Dendritic cell treated with granulocyte-macrophage colony-stimulating factor and Interleukin-4, amounts not matched to agents 40 ng/mL and 50 ng/mL, for 4 days (primary cell): Measurements from ENCODE around the gene F2RL1.
"Not testable (repeated sequence)": the region's sequence is repeated elsewhere in the genome, so short reads cannot be mapped to it uniquely, and the experiment has no call there.

Source experiments
- H3K27ac Mint-ChIP-seq: one replicate; pipeline ENCODE4 v1.8.0; 2022; ENCODE audit warnings: mild to moderate bottlenecking, mixed read lengths
- H3K27me3 Mint-ChIP-seq: one replicate; pipeline ENCODE4 v1.8.0; 2022; ENCODE audit warnings: mild to moderate bottlenecking, mixed read lengths
- H3K36me3 Mint-ChIP-seq: one replicate; pipeline ENCODE4 v1.8.0; 2022; ENCODE audit warnings: low read depth, mixed read lengths
- H3K4me1 Mint-ChIP-seq: one replicate; pipeline ENCODE4 v1.8.0; 2022; ENCODE audit warnings: low read depth, mixed read lengths
- H3K4me3 Mint-ChIP-seq: one replicate; pipeline ENCODE4 v1.8.0; 2022; ENCODE audit warnings: mild to moderate bottlenecking, moderate library complexity, mixed read lengths
- H3K9me3 Mint-ChIP-seq: one replicate; pipeline ENCODE4 v1.8.0; 2022; ENCODE audit warnings: mixed read lengths
- intact Hi-C: fragments of 100-400 bp; cut with micrococcal nuclease; formaldehyde crosslinking; loops from one replicate; pipeline ENCODE4 v1.15.0; 2022

Gene F2RL1

DNA sequence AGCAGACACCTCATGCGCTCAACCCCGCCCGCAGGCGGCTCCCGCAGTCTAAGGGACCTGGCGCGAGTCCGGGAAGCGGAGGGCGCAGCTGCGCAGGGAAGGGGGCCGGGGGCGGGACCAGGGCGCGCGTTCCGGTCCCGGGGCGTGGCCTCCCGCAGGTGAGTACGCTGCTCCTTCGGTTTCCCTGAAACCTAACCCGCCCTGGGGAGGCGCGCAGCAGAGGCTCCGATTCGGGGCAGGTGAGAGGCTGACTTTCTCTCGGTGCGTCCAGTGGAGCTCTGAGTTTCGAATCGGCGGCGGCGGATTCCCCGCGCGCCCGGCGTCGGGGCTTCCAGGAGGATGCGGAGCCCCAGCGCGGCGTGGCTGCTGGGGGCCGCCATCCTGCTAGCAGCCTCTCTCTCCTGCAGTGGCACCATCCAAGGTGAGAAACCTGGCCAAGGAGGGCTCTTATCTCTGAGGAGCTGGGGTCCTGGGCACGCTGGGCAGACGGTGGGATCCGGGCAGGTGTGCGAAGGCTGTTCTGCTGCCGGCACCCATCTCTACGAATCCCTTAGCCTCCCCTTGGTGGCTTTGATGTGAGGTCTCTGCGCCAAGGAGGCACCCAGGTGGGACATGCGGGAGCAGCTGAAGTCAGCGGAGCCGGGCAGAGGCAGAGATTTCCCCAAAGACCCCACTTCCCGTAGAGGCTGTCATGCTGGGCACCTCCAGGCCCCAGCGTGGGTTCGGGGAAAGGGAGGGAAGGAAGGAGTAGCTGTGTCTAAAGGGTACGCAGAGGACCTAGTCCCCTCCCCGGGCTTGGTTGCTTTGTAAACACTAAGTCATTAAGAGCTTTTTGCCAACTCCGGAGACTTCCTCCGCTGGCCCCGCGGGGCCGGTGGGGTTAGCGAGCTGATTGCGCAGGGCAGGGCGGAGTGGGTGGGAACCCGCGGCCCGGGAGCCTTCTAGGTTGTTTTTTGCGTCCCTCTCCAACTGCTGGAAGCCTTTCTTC lies at the start of gene F2RL1:
Gene F2RL1 (plus strand): TSS at position 187 of the 988 bp plus-strand sequence. CDS start 153 bp downstream, at position 340.
- intact Hi-C loops: no loop called here
- Mint-ChIP-seq H3K36me3 (no peaks in the 10 kb centered on the region), H3K4me3 (peak within 1 kb of the TSS; percentile 74), H3K9me3 (no peaks in the 10 kb centered on the region), H3K27me3 (peaks cover 39% of the 10 kb centered on the region), H3K27ac (peak within 1 kb of the TSS; percentile 69), H3K4me1 (peaks cover 19% of the 10 kb centered on the region)

DNA sequence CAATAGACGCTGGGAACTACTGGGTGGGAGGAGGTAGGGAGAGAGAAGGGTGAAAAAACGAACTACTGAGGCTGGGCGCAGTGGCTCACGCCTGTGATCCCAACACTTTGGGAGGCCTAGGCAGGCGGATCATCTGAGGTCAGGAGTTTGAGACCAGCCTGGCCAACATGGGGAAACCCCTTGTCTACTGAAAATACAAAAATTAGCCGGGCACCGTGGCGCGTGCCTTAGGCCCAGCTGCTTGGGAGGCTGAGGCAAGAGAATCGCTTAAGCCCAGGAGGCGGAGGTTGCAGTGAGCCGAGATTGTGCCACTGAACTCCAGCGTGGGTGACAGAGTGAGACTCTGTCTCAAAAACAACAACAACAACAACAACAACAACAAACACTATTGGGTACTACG lies 47.8 kb upstream of the F2RL1 start:
- H3K36me3 Mint-ChIP-seq, H3K4me3 Mint-ChIP-seq, H3K27me3 Mint-ChIP-seq, H3K9me3 Mint-ChIP-seq, H3K27ac Mint-ChIP-seq, H3K4me1 Mint-ChIP-seq: not testable (repeated sequence)
- intact Hi-C loops: loop anchor here (5.0 kb wide), 1 partner anchor 54 kb away; the partner anchor contains the start of gene F2R

DNA sequence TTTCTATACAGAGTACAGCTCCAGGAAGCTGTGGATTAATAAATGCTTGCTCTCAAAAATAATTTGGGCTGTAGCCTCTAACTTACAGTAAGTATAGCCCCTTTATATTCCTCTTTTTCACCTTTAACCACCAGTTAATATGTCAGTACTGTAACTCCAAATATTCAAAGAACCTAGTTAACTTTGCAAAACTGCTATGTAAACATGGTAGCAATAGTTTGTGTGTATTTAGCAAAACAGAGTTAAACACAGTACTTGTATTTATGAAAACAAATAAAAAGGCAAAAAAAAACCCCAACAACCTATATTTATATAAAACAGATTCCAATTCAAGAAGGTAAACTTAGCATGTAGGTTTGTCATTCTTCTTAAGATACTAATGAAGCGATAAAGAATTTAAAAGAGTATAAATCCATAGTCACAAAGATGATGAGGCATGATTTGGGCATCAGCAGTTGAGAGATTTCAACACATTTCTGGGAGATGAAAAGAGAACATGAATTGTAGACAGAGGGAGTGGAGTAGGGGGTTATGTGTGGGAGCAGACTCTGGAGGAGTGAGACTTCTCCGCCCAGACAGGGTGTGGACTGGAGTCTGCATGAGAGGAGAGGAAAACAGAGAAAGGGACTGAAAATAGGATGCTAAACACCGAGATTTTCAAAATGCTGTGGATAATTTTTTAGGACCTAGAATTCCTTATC lies 47.0 kb upstream of the F2RL1 start:
- Mint-ChIP-seq H3K4me1 (peaks cover 7% of the 10 kb centered on the region), H3K4me3 (no peak overlapping the region), H3K9me3 (no peaks in the 10 kb centered on the region), H3K36me3 (no peaks in the 10 kb centered on the region), H3K27me3 (no peaks in the 10 kb centered on the region), H3K27ac (no peak overlapping the region)
- intact Hi-C loops: loop anchor here (5.0 kb wide), 1 partner anchor 55 kb away; the partner anchor contains the start of gene F2R

- Mint-ChIP-seq H3K36me3 (no peaks in the 10 kb centered on the region), H3K27ac (no peak overlapping the region), H3K27me3 (no peaks in the 10 kb centered on the region), H3K9me3 (no peaks in the 10 kb centered on the region), H3K4me1 (peaks cover 20% of the 10 kb centered on the region), H3K4me3 (no peak overlapping the region)
- intact Hi-C loops: no loop called here
Observed at GRCh38 chr5:76775921-76776320, 42.9 kb upstream of the F2RL1 start.

DNA sequence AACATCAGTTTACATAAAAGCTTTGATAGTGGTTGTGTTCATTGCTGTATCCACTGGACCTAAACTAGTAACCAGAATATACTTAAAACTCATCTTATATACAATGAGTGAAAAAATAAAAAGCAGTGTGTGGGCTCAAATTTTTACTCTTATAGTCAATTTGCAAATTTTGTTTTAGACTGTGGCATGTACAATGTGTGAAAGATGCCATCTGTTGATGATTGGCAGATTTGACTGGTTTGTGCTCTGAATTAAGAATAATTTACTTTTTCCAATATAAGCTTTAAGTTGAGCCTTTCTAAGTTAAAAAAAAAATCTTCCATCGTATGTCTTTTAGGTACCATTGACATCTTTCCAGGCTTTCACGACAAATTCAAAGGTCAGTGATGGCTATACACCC lies 42.4 kb upstream of the F2RL1 start:
- Mint-ChIP-seq H3K27me3 (no peaks in the 10 kb centered on the region), H3K36me3 (no peaks in the 10 kb centered on the region), H3K9me3 (no peaks in the 10 kb centered on the region), H3K27ac (no peak overlapping the region), H3K4me1 (peaks cover 20% of the 10 kb centered on the region), H3K4me3 (no peak overlapping the region)
- intact Hi-C loops: no loop called here

DNA sequence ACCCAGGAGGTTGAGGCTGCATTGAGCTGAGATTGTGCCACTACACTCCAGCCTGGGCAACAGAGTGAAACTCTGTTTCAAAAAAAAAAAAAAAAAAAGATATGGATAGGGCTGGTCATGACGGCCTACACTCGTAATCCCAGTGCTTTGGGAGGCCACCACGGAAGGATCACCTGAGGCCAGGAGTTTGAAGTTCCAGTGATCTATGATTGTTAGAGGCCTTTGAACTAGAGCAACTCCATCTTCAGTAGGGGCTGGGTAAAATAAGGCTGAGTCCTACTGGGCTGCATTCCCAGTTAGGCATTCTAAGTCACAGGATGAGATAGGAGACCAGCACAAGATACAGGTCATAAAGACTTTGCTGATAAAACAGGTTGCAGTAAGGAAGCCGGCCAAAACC lies 38.2 kb upstream of the F2RL1 start:
- peaks cover 18% of the 10 kb centered on the region for H3K4me1 Mint-ChIP-seq
- H3K27me3 Mint-ChIP-seq, H3K27ac Mint-ChIP-seq, H3K9me3 Mint-ChIP-seq, intact Hi-C loops, H3K4me3 Mint-ChIP-seq, H3K36me3 Mint-ChIP-seq: not testable (repeated sequence)

DNA sequence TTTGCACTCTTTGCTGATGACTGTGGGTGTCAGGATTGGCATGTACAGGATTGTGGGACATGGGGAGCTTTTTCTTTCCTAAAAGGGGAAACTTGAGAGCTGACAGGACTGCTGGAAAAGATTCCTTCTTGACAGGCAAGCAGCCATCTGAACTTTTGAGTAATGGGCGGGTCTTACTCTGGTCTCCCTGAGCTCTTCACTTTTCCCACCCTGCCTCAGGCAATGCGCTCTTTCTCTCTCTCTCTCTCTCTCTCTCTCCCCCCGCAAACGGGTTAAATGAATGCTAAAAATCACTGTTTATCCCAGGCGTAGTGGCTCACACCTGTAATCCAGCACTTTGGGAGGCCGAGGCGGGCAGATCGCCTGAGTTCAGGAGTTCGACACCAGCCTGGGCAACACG lies 37.1 kb upstream of the F2RL1 start:
- no peaks in the 10 kb centered on the region for H3K36me3 Mint-ChIP-seq
- peaks cover 18% of the 10 kb centered on the region for H3K4me1 Mint-ChIP-seq
- no peak overlapping the region for H3K4me3 Mint-ChIP-seq
- H3K27ac Mint-ChIP-seq: no peak overlapping the region
- intact Hi-C loops: no loop called here
- no peaks in the 10 kb centered on the region for H3K27me3 Mint-ChIP-seq
- no peaks in the 10 kb centered on the region for H3K9me3 Mint-ChIP-seq

GRCh38 chr5:76782444-76782843 lies 36.4 kb upstream of the F2RL1 start:
- intact Hi-C loops: no loop called here
- H3K4me3 Mint-ChIP-seq: no peak overlapping the region
- H3K9me3 Mint-ChIP-seq: no peaks in the 10 kb centered on the region
- H3K36me3 Mint-ChIP-seq: no peaks in the 10 kb centered on the region
- peaks cover 18% of the 10 kb centered on the region for H3K4me1 Mint-ChIP-seq
- no peak overlapping the region for H3K27ac Mint-ChIP-seq
- no peaks in the 10 kb centered on the region for H3K27me3 Mint-ChIP-seq

DNA sequence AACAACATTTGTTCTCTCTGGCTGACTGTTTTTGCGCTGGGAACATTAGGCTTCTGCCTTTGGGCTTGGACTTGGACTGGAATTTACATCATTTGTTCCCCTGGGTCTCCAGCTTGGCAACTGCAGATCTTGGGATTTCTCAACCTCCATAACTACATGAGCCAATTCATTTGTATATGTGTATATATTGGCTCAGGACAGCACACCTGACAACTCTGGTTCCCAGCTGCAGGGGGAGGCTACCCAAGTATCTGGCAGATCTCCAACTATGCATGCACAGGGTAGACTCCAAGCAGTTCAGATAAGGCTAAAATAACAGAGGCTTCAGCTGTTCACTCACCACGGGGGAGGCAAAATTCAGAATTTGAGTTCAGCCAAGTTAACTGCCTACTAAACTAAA lies 31.6 kb upstream of the F2RL1 start:
- H3K9me3 Mint-ChIP-seq: no peaks in the 10 kb centered on the region
- H3K36me3 Mint-ChIP-seq: no peaks in the 10 kb centered on the region
- no peak overlapping the region for H3K4me3 Mint-ChIP-seq
- H3K27ac Mint-ChIP-seq: no peak overlapping the region
- H3K27me3 Mint-ChIP-seq: no peaks in the 10 kb centered on the region
- H3K4me1 Mint-ChIP-seq: peaks cover 23% of the 10 kb centered on the region
- intact Hi-C loops: no loop called here

- H3K4me1 Mint-ChIP-seq: peaks cover 25% of the 10 kb centered on the region
- no peaks in the 10 kb centered on the region for H3K27me3 Mint-ChIP-seq
- H3K9me3 Mint-ChIP-seq: no peaks in the 10 kb centered on the region
- no peaks in the 10 kb centered on the region for H3K36me3 Mint-ChIP-seq
- no peak overlapping the region for H3K4me3 Mint-ChIP-seq
- H3K27ac Mint-ChIP-seq: no peak overlapping the region
- intact Hi-C loops: no loop called here
Observed at GRCh38 chr5:76788362-76788761, 30.5 kb upstream of the F2RL1 start.

- H3K27me3 Mint-ChIP-seq, intact Hi-C loops, H3K27ac Mint-ChIP-seq, H3K9me3 Mint-ChIP-seq, H3K4me3 Mint-ChIP-seq, H3K36me3 Mint-ChIP-seq: not testable (repeated sequence)
- peaks cover 25% of the 10 kb centered on the region for H3K4me1 Mint-ChIP-seq
Observed at GRCh38 chr5:76789275-76789674, 29.6 kb upstream of the F2RL1 start.

GRCh38 chr5:76789991-76790581 lies 28.7 kb upstream of the F2RL1 start:
- intact Hi-C loops: no loop called here
- Mint-ChIP-seq H3K36me3 (no peaks in the 10 kb centered on the region), H3K27ac (no peak overlapping the region)

DNA sequence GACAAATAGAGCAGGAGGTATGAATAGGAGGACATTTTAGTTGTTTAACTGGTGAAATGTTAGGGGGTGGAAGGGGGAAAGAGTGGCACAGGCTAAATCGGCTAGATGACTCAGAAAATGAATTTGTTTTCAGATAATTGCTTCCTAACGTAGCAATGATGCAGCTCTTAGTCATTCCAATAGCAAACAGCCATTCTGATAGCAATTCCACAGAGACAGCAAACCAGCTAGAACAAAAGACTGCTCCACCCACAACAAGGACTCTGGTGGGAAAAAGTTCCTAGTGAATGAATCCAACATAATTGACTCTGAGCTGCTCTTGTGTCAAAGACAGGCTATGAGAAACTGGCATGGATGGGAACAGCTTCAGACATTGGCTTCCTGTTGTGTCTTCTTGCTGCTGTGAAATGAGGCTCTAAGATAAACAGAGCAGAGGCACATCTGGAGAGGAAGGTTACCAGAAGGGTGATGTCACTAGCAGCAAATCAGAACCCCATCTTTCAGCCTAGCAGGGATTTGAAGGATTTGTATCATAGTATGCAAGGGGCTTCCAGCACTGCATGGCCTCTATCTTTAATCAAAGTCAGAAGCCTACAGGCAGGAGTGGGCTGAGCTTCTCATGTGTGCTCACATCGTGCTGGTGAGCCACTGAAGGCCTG lies 28.1 kb upstream of the F2RL1 start:
- Mint-ChIP-seq H3K27me3 (no peaks in the 10 kb centered on the region), H3K4me1 (peaks cover 25% of the 10 kb centered on the region), H3K36me3 (no peaks in the 10 kb centered on the region), H3K9me3 (no peaks in the 10 kb centered on the region), H3K27ac (no peak overlapping the region), H3K4me3 (no peak overlapping the region)
- intact Hi-C loops: no loop called here

More at GRCh38 chr5:76789991-76790581, 28.7 kb upstream of the F2RL1 start:
- Mint-ChIP-seq H3K4me3 (no peak overlapping the region), H3K4me1 (peaks cover 29% of the 10 kb centered on the region), H3K9me3 (no peaks in the 10 kb centered on the region), H3K27me3 (no peaks in the 10 kb centered on the region)
